Measurements from ENCODE around the gene SPATA24.
"Not testable (repeated sequence)": the region's sequence is repeated elsewhere in the genome, so short reads cannot be mapped to it uniquely, and the experiment has no call there.

The SPATA24 gene

DNA sequence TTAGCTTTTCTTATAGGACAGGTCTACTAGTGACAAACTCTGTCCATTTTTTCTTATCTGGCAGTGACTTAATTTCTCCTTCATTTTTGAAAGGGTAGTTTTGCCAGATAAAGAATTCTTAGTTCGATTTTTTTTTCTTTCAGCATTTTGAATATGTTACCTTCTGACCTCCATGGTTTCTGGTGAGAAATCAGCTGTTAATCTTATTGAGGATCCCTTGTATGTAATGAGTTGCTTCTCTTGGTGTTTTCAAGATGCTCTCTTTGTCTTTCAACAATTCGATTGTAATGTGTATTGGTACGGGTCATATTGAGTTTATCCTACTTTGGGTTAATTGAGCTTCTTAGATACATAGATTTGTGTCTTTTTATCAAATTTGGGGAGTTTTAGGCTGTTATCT lies 49.7 kb downstream of the SPATA24 start:
- POLR2A ChIA-PET = interaction anchor here (1.8 kb wide), 1 partner anchor 12 kb away, joined by 5 read pairs; the partner anchor contains the start of gene PAIP2

GRCh38 chr5:139347863-139348262 lies 56.0 kb downstream of the SPATA24 start:
- POLR2A ChIA-PET; H3K27ac ChIP-seq (ENCODE audit: insufficient read depth in 1 of 2, low read depth in 1 of 2, low read length in 2 of 2, poor library complexity in 1 of 2, severe bottlenecking in 2 of 2); H3K27me3 ChIP-seq (replicated peaks in 2 of 5; ENCODE audit: control insufficient read depth in 4 of 5, insufficient read depth in 5 of 5, low read length in 4 of 5); H3K9me3 ChIP-seq (ENCODE audit: control extremely low read depth in 1 of 5, control insufficient read depth in 4 of 5, insufficient read depth in 2 of 5, low read depth in 1 of 5, low read length in 4 of 5); DNase-seq; H3K4me3 ChIP-seq (ENCODE audit: control insufficient read depth in 1 of 7, extremely low read depth in 1 of 7, insufficient read depth in 4 of 7, low read depth in 2 of 7, low read length in 6 of 7): not testable (repeated sequence)
- Histone ChIP-seq H3K36me3 (ENCODE audit: control insufficient read depth in 4 of 4, insufficient read depth in 4 of 4, low read length in 3 of 4) (peaks cover 5 to 21% (median 8%) of the 10 kb centered on the region in 4 experiments), H3K4me1 (ENCODE audit: control extremely low read depth in 1 of 4, control insufficient read depth in 4 of 4, insufficient read depth in 4 of 4, low read length in 3 of 4) (peaks cover 7 to 16% (median 13%) of the 10 kb centered on the region in 4 experiments)
- WGBS (ENCODE audit: insufficient coverage) = 96% methylated on average over 5 of the region's 9 CpGs
- CTCF ChIA-PET = interaction anchor here (0.7 to 1.0 kb wide), 2 partner anchors 50 to 52 kb away, joined by 3 read pairs; no protein-coding TSS in a partner anchor

More for the DNA sequence above, 49.7 kb downstream of the SPATA24 start:
- Histone ChIP-seq H3K4me3 (ENCODE audit: control insufficient read depth in 1 of 7, extremely low read depth in 1 of 7, insufficient read depth in 4 of 7, low read depth in 2 of 7, low read length in 6 of 7) (no peak overlapping the region), H3K9me3 (ENCODE audit: control extremely low read depth in 1 of 5, control insufficient read depth in 4 of 5, insufficient read depth in 2 of 5, low read depth in 1 of 5, low read length in 4 of 5) (peaks cover 0 to 6% (median 0%) of the 10 kb centered on the region in 5 experiments), H3K36me3 (ENCODE audit: control insufficient read depth in 4 of 4, insufficient read depth in 4 of 4, low read length in 3 of 4) (peaks cover 8 to 31% (median 23%) of the 10 kb centered on the region in 4 experiments), H3K4me1 (ENCODE audit: control extremely low read depth in 1 of 4, control insufficient read depth in 4 of 4, insufficient read depth in 4 of 4, low read length in 3 of 4) (no peaks in the 10 kb centered on the region), H3K27ac (ENCODE audit: insufficient read depth in 1 of 2, low read depth in 1 of 2, low read length in 2 of 2, poor library complexity in 1 of 2, severe bottlenecking in 2 of 2) (no peak overlapping the region), H3K27me3 (replicated peaks in 2 of 5; ENCODE audit: control insufficient read depth in 4 of 5, insufficient read depth in 5 of 5, low read length in 4 of 5) (no peaks in the 10 kb centered on the region)
- CTCF ChIA-PET = interaction anchor here (1.2 to 3.2 kb wide), 4 partner anchors 10 to 33 kb away, joined by 3 to 18 read pairs (median 7); partner anchors contain the start of gene PAIP2
- DNase-seq = no peak
- 100% methylated on average over 3 of the region's 3 CpGs for WGBS (ENCODE audit: insufficient coverage)

Measured in common myeloid progenitor, CD34-positive (primary cell).